ENCODE results near the gene RFTN1. TPM values are rescaled to one million over a fixed set of nuclear protein-coding genes. Genes with fewer than 3 reads are reported as not detected.
"Not testable (repeated sequence)": the region's sequence is repeated elsewhere in the genome, so short reads cannot be mapped to it uniquely, and the experiment has no call there.

Gene RFTN1
- polyA plus RNA-seq, 1 donor from 2014 or later = 43.1 TPM

- Mint-ChIP-seq H3K27ac (peak overlapping the region in 1 of 3 donors; percentile 46), H3K9me3 (no peaks in the 10 kb centered on the region), H3K36me3 (peaks cover 4% of the 10 kb centered on the region), H3K4me1 (peaks cover 4 to 7% (median 7%) of the 10 kb centered on the region in 3 donors), H3K4me3 (no peak overlapping the region), H3K27me3 (no peaks in the 10 kb centered on the region)
Observed at GRCh38 chr3:16316847-16317560, 196.5 kb downstream of the RFTN1 start.

DNA sequence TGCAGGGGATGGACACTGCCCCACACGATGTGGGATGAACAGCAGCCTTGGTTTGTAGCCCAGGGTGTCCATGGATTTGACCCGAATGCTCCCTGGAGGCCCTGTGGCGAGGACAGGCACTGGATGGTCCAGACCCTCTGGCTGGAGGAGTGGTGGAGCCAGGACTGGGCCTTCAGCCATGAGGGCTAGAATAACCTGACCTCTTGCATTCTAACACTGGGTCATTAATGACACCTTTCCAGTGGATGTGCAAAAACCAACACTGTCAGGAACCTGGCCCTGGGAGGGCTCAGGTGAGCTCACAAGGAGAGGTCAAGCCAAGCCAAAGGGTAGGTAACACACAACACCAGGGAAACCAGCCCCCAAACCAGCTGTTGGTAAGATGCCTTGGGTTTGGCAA, 197.1 kb downstream of the RFTN1 start:
- no peaks in the 10 kb centered on the region for H3K9me3 Mint-ChIP-seq
- H3K4me1 Mint-ChIP-seq = peaks cover 10 to 13% (median 12%) of the 10 kb centered on the region in 3 donors
- peaks cover 5% of the 10 kb centered on the region for H3K36me3 Mint-ChIP-seq
- no peak overlapping the region for H3K4me3 Mint-ChIP-seq
- H3K27me3 Mint-ChIP-seq = no peaks in the 10 kb centered on the region
- no peak overlapping the region for H3K27ac Mint-ChIP-seq

GRCh38 chr3:16315623-16316022, 197.9 kb downstream of the RFTN1 start:
- H3K4me3 Mint-ChIP-seq = no peak overlapping the region
- peaks cover 10 to 15% (median 13%) of the 10 kb centered on the region in 3 donors for H3K4me1 Mint-ChIP-seq
- no peak overlapping the region for H3K27ac Mint-ChIP-seq
- no peaks in the 10 kb centered on the region for H3K9me3 Mint-ChIP-seq
- no peaks in the 10 kb centered on the region for H3K27me3 Mint-ChIP-seq
- peaks cover 5% of the 10 kb centered on the region for H3K36me3 Mint-ChIP-seq

DNA sequence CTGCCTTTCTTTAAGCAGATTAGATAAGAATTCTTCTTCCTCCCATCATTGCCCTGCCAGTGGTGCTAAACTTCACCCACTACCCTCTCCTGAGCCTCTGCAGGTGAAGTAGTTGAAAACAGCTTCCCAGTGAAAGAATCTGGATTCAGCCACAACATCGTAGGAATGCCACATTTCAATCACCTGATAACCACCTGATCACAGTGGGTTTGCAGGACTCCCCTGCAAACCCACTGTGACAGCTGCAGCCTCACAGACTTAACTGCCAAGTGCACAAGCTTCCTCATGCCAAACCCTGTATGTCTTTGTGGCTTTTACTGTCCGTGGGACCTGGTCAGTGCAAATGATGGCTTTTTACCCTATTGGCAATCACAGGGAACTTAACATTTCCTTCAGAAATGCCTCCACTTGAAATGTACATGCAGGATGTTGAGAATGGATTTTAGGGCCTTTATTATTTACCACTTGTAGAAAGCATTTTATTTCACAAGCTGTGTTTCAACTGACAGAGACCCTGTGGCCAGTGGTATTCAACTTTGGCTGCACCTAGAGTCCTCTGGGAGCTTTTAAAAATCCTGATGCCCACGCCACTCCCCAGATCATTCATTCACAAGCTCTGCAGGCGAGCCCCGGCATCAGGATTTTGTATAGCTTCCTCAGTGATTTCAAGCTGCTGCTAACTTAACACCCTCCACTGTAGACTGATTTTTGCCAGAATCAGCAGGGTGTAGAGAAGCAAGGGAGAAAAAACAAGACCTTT, 199.4 kb downstream of the RFTN1 start:
- Mint-ChIP-seq H3K36me3 (peaks cover 1% of the 10 kb centered on the region), H3K27me3 (no peaks in the 10 kb centered on the region), H3K27ac (no peak overlapping the region), H3K4me1 (peaks cover 14 to 20% (median 17%) of the 10 kb centered on the region in 3 donors), H3K4me3 (no peak overlapping the region), H3K9me3 (no peaks in the 10 kb centered on the region)

DNA sequence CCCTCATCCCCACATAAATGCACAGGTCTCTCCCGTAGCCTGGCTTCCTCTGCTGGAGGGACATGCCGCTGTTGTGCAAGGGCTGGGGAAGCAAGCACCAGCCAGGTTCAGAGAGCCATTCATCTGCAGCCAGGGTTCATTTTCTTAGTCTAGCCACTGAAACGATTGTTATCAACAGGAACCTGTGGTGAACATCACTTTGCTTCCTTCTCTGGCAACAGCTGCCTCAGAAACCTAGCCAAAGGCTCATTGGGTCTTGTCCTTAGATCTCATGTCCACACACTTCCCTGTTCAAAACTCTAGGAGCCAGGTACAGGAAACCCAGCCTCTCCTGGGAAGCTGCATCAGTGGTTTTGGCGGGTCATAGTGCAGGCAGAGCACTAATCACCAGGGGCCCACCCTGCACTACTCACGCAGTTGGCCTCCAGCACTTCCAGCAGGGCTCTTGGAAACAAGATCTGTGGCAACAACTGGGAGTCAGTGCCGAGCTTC, 201.5 kb downstream of the RFTN1 start:
- Mint-ChIP-seq H3K36me3 (peaks cover 6% of the 10 kb centered on the region), H3K9me3 (no peaks in the 10 kb centered on the region), H3K27ac (peak overlapping the region; percentile 1 to 76 (median 10)), H3K4me3 (peak overlapping the region in 3 of 4 donors; percentile 21 to 74 (median 73)), H3K4me1 (peaks cover 14 to 20% (median 17%) of the 10 kb centered on the region in 3 donors), H3K27me3 (no peaks in the 10 kb centered on the region)

- not testable (repeated sequence) for H3K9me3 Mint-ChIP-seq, H3K27ac Mint-ChIP-seq, H3K27me3 Mint-ChIP-seq, H3K4me3 Mint-ChIP-seq, H3K36me3 Mint-ChIP-seq
- peaks cover 14 to 20% (median 17%) of the 10 kb centered on the region in 3 donors for H3K4me1 Mint-ChIP-seq
Observed at GRCh38 chr3:16310486-16310885, 203.0 kb downstream of the RFTN1 start.

DNA sequence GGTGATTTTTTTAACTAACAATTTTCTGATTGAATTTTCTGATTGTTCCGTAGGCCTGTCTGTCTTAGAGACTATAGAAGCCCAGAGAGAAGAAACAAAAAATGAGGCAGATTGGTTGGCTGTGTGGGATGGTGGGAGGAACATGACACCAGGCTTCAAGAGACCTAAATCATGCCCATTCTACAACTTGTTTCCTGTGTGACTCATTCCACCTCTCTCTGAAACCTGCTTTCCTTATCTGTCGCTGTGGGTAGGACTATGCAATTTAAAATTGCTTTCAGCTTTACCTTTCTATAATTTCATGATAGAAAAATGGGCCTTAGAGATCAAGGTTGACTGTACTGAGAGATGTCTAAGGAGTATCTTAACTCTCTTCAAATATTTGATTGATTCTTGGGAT, 203.9 kb downstream of the RFTN1 start:
- no peak overlapping the region for H3K27ac Mint-ChIP-seq
- H3K9me3 Mint-ChIP-seq = no peaks in the 10 kb centered on the region
- peak overlapping the region in 1 of 4 donors; percentile 2 for H3K4me3 Mint-ChIP-seq
- H3K36me3 Mint-ChIP-seq = peaks cover 6% of the 10 kb centered on the region
- peaks cover 14 to 21% (median 20%) of the 10 kb centered on the region in 3 donors for H3K4me1 Mint-ChIP-seq
- no peaks in the 10 kb centered on the region for H3K27me3 Mint-ChIP-seq

GRCh38 chr3:16308727-16309126, 204.8 kb downstream of the RFTN1 start:
- H3K27me3 Mint-ChIP-seq = no peaks in the 10 kb centered on the region
- peaks cover 6% of the 10 kb centered on the region for H3K36me3 Mint-ChIP-seq
- no peak overlapping the region for H3K4me3 Mint-ChIP-seq
- no peak overlapping the region for H3K27ac Mint-ChIP-seq
- peaks cover 14 to 21% (median 20%) of the 10 kb centered on the region in 3 donors for H3K4me1 Mint-ChIP-seq
- H3K9me3 Mint-ChIP-seq = no peaks in the 10 kb centered on the region

GRCh38 chr3:16307832-16308531, 205.5 kb downstream of the RFTN1 start:
- peaks cover 6% of the 10 kb centered on the region for H3K36me3 Mint-ChIP-seq
- H3K27ac Mint-ChIP-seq = no peak overlapping the region
- H3K4me3 Mint-ChIP-seq = no peak overlapping the region
- H3K4me1 Mint-ChIP-seq = peaks cover 14 to 25% (median 21%) of the 10 kb centered on the region in 3 donors
- no peaks in the 10 kb centered on the region for H3K27me3 Mint-ChIP-seq
- no peaks in the 10 kb centered on the region for H3K9me3 Mint-ChIP-seq

GRCh38 chr3:16305111-16305541, 208.4 kb downstream of the RFTN1 start:
- Mint-ChIP-seq H3K36me3 (peaks cover 12% of the 10 kb centered on the region), H3K4me3 (no peak overlapping the region), H3K27ac (peak overlapping the region in 1 of 3 donors; percentile 80), H3K9me3 (no peaks in the 10 kb centered on the region), H3K4me1 (peaks cover 15 to 22% (median 19%) of the 10 kb centered on the region in 3 donors), H3K27me3 (no peaks in the 10 kb centered on the region)

GRCh38 chr3:16304061-16305010, 209.2 kb downstream of the RFTN1 start:
- peak overlapping the region in 1 of 3 donors; percentile 80 for H3K27ac Mint-ChIP-seq
- no peak overlapping the region for H3K4me3 Mint-ChIP-seq
- no peaks in the 10 kb centered on the region for H3K27me3 Mint-ChIP-seq
- H3K4me1 Mint-ChIP-seq = peaks cover 13 to 18% (median 13%) of the 10 kb centered on the region in 3 donors
- H3K36me3 Mint-ChIP-seq = peaks cover 12% of the 10 kb centered on the region
- no peaks in the 10 kb centered on the region for H3K9me3 Mint-ChIP-seq

GRCh38 chr3:16303037-16303575, 210.4 kb downstream of the RFTN1 start:
- H3K36me3 Mint-ChIP-seq = peaks cover 12% of the 10 kb centered on the region
- H3K4me3 Mint-ChIP-seq = peak overlapping the region in 1 of 4 donors; percentile 41
- H3K9me3 Mint-ChIP-seq = no peaks in the 10 kb centered on the region
- peak overlapping the region in 1 of 3 donors; percentile 20 for H3K27ac Mint-ChIP-seq
- H3K27me3 Mint-ChIP-seq = no peaks in the 10 kb centered on the region
- peaks cover 13 to 21% (median 20%) of the 10 kb centered on the region in 3 donors for H3K4me1 Mint-ChIP-seq

- H3K4me3 Mint-ChIP-seq = no peak overlapping the region
- no peaks in the 10 kb centered on the region for H3K27me3 Mint-ChIP-seq
- no peaks in the 10 kb centered on the region for H3K9me3 Mint-ChIP-seq
- H3K36me3 Mint-ChIP-seq = peaks cover 8% of the 10 kb centered on the region
- peak overlapping the region in 1 of 3 donors; percentile 24 for H3K27ac Mint-ChIP-seq
- peaks cover 13 to 21% (median 20%) of the 10 kb centered on the region in 3 donors for H3K4me1 Mint-ChIP-seq
Observed at GRCh38 chr3:16302082-16302631, 211.3 kb downstream of the RFTN1 start.
